Aorta (tissue), 5 donors: ENCODE measurements around the gene SPARC. TPM values are rescaled to one million over a fixed set of nuclear protein-coding genes. Genes with fewer than 3 reads are reported as not detected.

Experiments
- ATAC-seq: fragments of 200-7000 bp; cut with Tn5 transposase; one replicate; pipeline ENCODE4 v1.9.1; 2022; ENCODE audit warnings: moderate library complexity; ENCODE audit not compliant: low FRiP score
- DNase-seq, 2 donors: peaks; one replicate each; pipeline ENCODE4 v3.0.0-alpha.2; 2020
- H3K27ac ChIP-seq, 2 donors: one replicate each; pipeline ENCODE4 v1.5.1; 2013; ENCODE audit warnings: low read length in 2 of 2, mild to moderate bottlenecking in 2 of 2, moderate library complexity in 2 of 2, control low read depth in 1 of 2, inconsistent platforms in 1 of 2, low read depth in 1 of 2
- H3K27me3 ChIP-seq, 2 donors: one replicate each; pipeline ENCODE4 v1.6.1; 2013; ENCODE audit warnings: control low read depth in 1 of 2, low read length in 1 of 2, mild to moderate bottlenecking in 1 of 2, moderate library complexity in 1 of 2; ENCODE audit not compliant: insufficient read depth in 2 of 2, control insufficient read depth in 1 of 2
- H3K36me3 ChIP-seq, 2 donors: one replicate each; pipeline ENCODE4 v1.6.1; 2013; ENCODE audit warnings: control low read depth in 1 of 2, low read length in 1 of 2, mild to moderate bottlenecking in 1 of 2; ENCODE audit not compliant: insufficient read depth in 2 of 2, control insufficient read depth in 1 of 2
- H3K4me1 ChIP-seq, 2 donors: one replicate each; pipeline ENCODE4 v1.6.1; 2013; ENCODE audit warnings: low read length in 2 of 2, control low read depth in 1 of 2, mild to moderate bottlenecking in 1 of 2, moderate library complexity in 1 of 2; ENCODE audit not compliant: insufficient read depth in 2 of 2, control insufficient read depth in 1 of 2
- H3K4me3 ChIP-seq, 2 donors: one replicate each; pipeline ENCODE4 v1.5.1; 2013; ENCODE audit warnings: low read length in 2 of 2, control low read depth in 1 of 2, mild to moderate bottlenecking in 1 of 2
- H3K9me3 ChIP-seq: one replicate; pipeline ENCODE4 v1.6.1; 2013; ENCODE audit warnings: mild to moderate bottlenecking, low read length; ENCODE audit not compliant: control insufficient read depth
- WGBS, 2 donors: extraction: QIAGEN DNeasy Blood & Tissue Kit; methylation state at CpG; one replicate each; pipeline ENCODE4 v1.1.7; 2013; 5-methylcytosine and 5-hydroxymethylcytosine counted together
- intact Hi-C, 2 donors: fragments of 100-400 bp; cut with DNase I; formaldehyde crosslinking; loops; one replicate each; pipeline versions ENCODE4 v1.14.2 to v1.15.0; 2022
- polyA plus RNA-seq, 2 donors: library from polyadenylated mRNA; stranded (reverse); fragments of 200-250 nt; gene quantifications; one replicate each; pipeline ENCODE4 v1.2.3, GENCODE V29; 2013
- total RNA-seq, 2 donors: library from RNA; stranded (reverse); fragmentation: NEBNext Ultra II Directional; extraction: Animal tissue kit (Norgen Biotek cat#: 25700); gene quantifications; one replicate each; pipeline ENCODE4 v1.2.1, GENCODE V29; 2021
- donor health status: healthy with polysubstance abuse.
- donor health status: Bipolar disorder and iron deficiency.
- donor health status: DM: no; HTN: no; CAD: no.
- donor health status: DM: no; HTN: no; CAD: no.
- donor health status: DM: yes; HTN: yes; CAD: no.

The SPARC gene
- total and polyA plus RNA-seq, 4 donors: 1,151 to 2,608 (median 1,974) TPM

GRCh38 chr5:151632941-151633340, 53.8 kb downstream of the SPARC start:
- no peak for ATAC-seq
- no peaks in the 10 kb centered on the region for H3K36me3 ChIP-seq
- no peaks in the 10 kb centered on the region for H3K9me3 ChIP-seq
- no peak overlapping the region for H3K4me3 ChIP-seq
- DNase-seq: no peak
- no peaks in the 10 kb centered on the region for H3K27me3 ChIP-seq
- no peak overlapping the region for H3K27ac ChIP-seq
- intact Hi-C loops: no loop called here
- 89% methylated on average over 8 of the region's 8 CpGs for WGBS, 2 donors
- no peaks in the 10 kb centered on the region for H3K4me1 ChIP-seq

DNA sequence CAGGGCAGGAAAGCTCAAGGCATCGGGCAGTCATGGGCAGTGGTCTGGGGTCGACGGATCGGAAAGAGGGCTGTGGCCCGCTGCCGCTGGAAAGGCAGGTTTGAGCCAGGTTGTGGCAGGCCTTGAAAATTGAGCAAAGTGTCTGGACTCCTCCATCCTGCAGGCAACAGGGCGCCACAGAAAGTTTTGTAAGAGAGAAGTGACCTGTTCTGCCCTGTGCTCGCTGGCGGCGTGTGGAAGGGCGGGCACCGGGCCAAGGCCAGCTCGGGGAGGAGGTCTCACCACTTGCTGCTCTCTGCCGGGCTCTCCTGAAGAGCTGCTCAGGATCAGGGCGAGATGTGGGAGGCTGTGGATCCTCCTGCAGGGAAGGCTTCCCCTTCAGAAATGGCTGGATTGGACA, 54.2 kb downstream of the SPARC start:
- intact Hi-C loops: no loop called here
- H3K36me3 ChIP-seq: no peaks in the 10 kb centered on the region
- H3K27me3 ChIP-seq: no peaks in the 10 kb centered on the region
- no peak overlapping the region for H3K27ac ChIP-seq
- no peaks in the 10 kb centered on the region for H3K9me3 ChIP-seq
- ATAC-seq: no peak
- WGBS, 2 donors: 76 to 77% methylated on average over 15 of the region's 15 CpGs
- H3K4me3 ChIP-seq: no peak overlapping the region
- H3K4me1 ChIP-seq: no peaks in the 10 kb centered on the region
- DNase-seq: no peak

DNA sequence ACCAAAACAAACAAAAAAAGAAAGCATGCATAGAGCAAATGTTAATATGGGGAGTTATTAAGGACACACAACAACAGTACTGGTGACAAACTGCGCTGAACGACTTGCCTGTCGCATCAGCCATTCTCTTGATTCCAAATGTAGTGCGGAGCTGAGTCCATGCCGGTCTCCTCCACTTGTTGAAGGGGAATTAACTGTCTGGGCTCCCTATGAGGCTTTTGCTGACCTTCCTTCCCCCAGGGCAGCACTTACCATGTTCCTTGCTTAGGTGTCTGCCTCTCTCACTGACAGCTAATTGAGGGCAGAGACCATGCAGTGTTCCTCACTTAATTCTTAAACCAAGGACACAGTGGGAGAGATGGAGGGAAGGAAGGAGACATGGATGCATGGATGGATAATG, 54.8 kb downstream of the SPARC start:
- Histone ChIP-seq H3K27me3 (no peaks in the 10 kb centered on the region), H3K27ac (no peak overlapping the region), H3K36me3 (no peaks in the 10 kb centered on the region), H3K4me3 (no peak overlapping the region), H3K4me1 (no peaks in the 10 kb centered on the region), H3K9me3 (no peaks in the 10 kb centered on the region)
- WGBS, 2 donors: 96 to 97% methylated on average over 5 of the region's 5 CpGs
- intact Hi-C loops: no loop called here
- DNase-seq (no peak), ATAC-seq (no peak)

DNA sequence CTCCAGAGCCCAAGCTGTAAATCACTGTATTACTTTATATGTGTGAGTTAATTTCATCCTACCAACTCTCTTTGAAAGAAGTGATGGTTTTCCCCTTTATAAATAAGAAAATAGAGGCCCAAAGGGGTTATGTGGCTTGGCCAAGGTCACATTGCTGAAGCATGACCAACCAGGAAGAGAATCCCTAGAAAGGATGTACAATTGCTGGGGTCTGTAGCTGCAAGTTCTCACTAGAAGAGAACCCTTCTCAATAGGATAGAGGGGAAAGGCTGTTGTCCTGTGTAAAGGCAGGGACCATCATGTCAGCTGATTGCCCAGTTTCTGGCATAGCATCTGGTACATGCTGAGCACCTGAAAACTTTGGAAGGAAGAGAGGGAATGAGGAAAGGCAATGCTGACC, 56.6 kb downstream of the SPARC start:
- DNase-seq: no peak

DNA sequence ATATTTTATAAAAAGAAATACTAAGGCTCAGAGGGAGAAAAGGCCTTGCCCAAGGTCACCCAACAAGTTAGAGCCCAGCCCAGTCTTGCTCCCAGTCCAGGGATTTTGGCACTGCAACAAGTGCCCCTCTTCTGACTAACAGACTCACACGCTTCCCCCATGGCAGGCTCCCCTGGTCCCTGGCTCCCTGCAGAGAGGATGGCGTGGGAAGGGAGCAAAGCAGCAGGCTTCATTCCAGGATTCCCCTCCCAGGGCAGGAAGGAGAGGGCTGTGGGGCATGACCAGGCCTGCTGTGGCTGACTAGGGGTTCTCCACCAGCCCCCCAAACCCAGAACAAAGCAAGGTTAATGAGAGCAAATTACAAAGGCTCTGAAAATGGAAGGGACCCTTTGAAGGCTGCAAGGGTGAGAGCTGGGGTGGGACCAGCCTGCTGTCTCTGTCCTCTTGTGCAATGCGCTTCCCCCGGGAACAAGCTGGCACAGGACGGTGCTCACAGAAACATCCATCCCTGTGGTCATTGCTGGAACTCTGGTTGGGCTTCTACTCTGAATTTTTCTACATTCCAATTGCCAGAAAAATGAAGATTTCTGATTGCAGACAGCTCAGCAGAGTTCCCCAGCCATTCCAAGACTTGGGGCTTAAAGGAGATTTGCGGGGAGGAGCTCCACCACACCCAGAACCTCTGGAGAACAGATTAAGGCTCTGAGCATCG, 58.4 kb downstream of the SPARC start:
- Histone ChIP-seq H3K27ac (no peak overlapping the region), H3K36me3 (no peaks in the 10 kb centered on the region), H3K4me3 (no peak overlapping the region), H3K9me3 (no peaks in the 10 kb centered on the region), H3K27me3 (no peaks in the 10 kb centered on the region), H3K4me1 (no peaks in the 10 kb centered on the region)
- ATAC-seq (peak; percentile 46), DNase-seq (peak; percentile 57 to 81)
- intact Hi-C loops: no loop called here
- WGBS, 2 donors: 40 to 42% methylated on average over 7 of the region's 7 CpGs

More for the DNA sequence above, 56.6 kb downstream of the SPARC start:
- H3K27me3 ChIP-seq: no peaks in the 10 kb centered on the region
- H3K4me3 ChIP-seq: no peak overlapping the region
- intact Hi-C loops: no loop called here
- no peak overlapping the region for H3K27ac ChIP-seq
- no peaks in the 10 kb centered on the region for H3K36me3 ChIP-seq
- ATAC-seq: no peak
- H3K9me3 ChIP-seq: no peaks in the 10 kb centered on the region
- no peaks in the 10 kb centered on the region for H3K4me1 ChIP-seq

- H3K4me3 ChIP-seq: no peak overlapping the region
- ATAC-seq (no peak), DNase-seq (no peak)
- WGBS, 2 donors: 82 to 83% methylated on average over 6 of the region's 6 CpGs
- H3K4me1 ChIP-seq: no peaks in the 10 kb centered on the region
- no peaks in the 10 kb centered on the region for H3K9me3 ChIP-seq
- H3K36me3 ChIP-seq: no peaks in the 10 kb centered on the region
- no peak overlapping the region for H3K27ac ChIP-seq
- intact Hi-C loops: no loop called here
- no peaks in the 10 kb centered on the region for H3K27me3 ChIP-seq
Observed at GRCh38 chr5:151627650-151628049, 59.1 kb downstream of the SPARC start.

GRCh38 chr5:151625285-151625684, 61.4 kb downstream of the SPARC start:
- intact Hi-C loops: no loop called here
- ATAC-seq (no peak), DNase-seq (no peak)
- 86 to 88% methylated on average over 9 of the region's 9 CpGs for WGBS, 2 donors
- H3K9me3 ChIP-seq: no peaks in the 10 kb centered on the region
- H3K4me1 ChIP-seq: no peaks in the 10 kb centered on the region
- H3K36me3 ChIP-seq: no peaks in the 10 kb centered on the region
- H3K4me3 ChIP-seq: no peak overlapping the region
- no peaks in the 10 kb centered on the region for H3K27me3 ChIP-seq
- H3K27ac ChIP-seq: no peak overlapping the region

DNA sequence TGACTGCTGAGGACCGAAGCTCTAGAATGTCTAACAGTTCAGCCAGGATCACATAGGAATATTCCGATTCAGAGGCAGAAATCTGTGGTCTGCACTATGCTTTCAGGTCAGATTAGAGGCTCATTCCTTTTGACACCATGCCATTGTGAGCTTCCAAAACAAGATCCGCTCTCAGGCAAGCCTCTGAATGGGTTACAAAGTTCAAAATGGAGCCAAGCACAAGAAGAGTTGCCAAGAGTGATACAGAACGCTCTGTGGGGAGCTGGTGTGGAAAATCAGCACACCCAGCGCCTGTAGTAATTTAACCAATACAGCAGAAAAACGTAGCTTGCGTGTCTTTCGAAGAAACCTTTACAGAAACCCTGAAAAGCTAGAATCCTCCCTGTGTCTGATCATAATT, 62.2 kb downstream of the SPARC start:
- DNase-seq (no peak), ATAC-seq (no peak)
- Histone ChIP-seq H3K27me3 (no peaks in the 10 kb centered on the region), H3K4me1 (no peaks in the 10 kb centered on the region), H3K4me3 (no peak overlapping the region), H3K36me3 (no peaks in the 10 kb centered on the region), H3K27ac (no peak overlapping the region), H3K9me3 (no peaks in the 10 kb centered on the region)
- intact Hi-C loops: no loop called here
- 48 to 53% methylated on average over 8 of the region's 8 CpGs for WGBS, 2 donors

DNA sequence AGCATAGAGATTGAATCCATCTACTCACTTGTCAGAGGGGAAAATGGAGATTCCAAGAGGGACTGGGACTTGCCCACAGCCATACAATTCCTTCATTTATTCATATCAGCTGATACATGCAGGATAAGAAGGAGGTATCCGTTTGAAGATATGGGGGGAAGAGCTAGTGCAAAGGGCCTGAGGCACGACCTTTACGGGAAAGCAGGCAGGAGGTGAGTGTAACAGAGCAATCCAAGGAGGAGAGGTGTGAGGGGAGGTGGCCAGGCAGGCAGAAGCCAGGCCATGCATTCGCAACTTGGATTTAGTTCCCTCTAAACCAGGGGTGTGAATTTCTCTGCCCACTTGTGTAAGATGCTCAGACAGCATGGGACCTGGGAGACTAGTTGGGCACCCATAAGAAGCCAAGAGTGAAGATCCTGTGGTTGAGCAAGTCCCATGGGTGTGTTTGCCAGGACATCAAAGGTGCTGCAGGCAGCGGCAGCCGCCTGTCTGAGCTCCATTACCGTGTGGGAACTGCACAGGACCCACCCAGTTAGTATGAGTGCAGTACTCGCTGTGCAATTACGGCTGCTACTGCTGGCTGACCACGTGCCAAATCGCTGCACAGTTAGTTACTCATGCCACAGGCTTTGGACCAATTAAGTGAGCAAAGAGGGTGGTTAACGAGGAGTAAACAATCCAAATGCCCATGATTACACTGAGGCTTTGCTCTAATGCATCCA, 64.2 kb downstream of the SPARC start:
- H3K9me3 ChIP-seq: no peaks in the 10 kb centered on the region
- H3K36me3 ChIP-seq: no peaks in the 10 kb centered on the region
- no peaks in the 10 kb centered on the region for H3K27me3 ChIP-seq
- 90 to 93% methylated on average over 12 of the region's 12 CpGs for WGBS, 2 donors
- no peak overlapping the region for H3K27ac ChIP-seq
- H3K4me3 ChIP-seq: no peak overlapping the region
- intact Hi-C loops: no loop called here
- ATAC-seq (no peak), DNase-seq (no peak)
- no peaks in the 10 kb centered on the region for H3K4me1 ChIP-seq
